HG03060 (cell line): ENCODE measurements around the gene NR4A1.

Source experiments
- ATAC-seq: cut with Tn5 transposase; IDR thresholded peaks from one replicate; pipeline ENCODE4 v1.9.1; 2021; ENCODE audit warnings: low read depth, moderate number of reproducible peaks; ENCODE audit not compliant: unreplicated experiment

The NR4A1 gene

DNA sequence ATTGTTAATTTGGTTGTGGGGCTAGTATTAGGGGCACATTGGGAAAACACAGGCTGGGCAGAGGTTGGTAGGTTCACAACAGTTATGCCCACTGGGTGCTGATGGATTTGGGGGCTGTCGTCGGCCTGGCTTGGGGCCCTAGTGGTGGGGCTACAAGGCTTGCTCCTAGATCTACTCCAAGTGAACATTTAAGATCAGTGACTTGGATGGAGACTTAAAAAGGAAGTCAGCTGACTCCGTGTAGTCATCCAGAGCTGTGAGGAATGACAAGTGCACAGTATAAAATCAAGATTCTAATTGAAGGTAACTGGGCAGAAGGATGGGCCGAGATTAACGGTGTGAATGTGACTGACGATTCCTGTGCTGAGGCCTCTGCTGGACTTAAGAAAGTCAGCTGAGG, 12.8 kb upstream of the NR4A1 start:
- ATAC-seq = no peak

DNA sequence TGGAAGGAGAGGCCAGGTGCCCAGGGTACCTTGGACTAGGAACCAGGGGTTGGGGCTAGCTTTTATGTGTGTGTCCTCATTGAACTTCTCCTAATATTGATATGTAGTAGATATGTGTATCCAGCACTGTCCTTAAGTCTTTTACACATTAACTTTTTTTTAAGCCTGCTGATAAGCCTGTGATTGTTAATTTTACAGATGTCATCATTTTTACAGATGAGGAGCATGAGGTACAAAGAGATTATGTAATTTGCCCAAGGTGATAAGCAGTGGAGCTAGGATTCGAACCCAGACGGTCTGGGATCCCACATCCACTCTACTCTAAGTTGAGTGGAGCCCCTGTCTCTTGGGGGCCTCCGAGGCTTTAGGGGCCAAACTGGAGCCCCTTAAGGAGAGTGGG, 10.2 kb upstream of the NR4A1 start:
- no peak for ATAC-seq

DNA sequence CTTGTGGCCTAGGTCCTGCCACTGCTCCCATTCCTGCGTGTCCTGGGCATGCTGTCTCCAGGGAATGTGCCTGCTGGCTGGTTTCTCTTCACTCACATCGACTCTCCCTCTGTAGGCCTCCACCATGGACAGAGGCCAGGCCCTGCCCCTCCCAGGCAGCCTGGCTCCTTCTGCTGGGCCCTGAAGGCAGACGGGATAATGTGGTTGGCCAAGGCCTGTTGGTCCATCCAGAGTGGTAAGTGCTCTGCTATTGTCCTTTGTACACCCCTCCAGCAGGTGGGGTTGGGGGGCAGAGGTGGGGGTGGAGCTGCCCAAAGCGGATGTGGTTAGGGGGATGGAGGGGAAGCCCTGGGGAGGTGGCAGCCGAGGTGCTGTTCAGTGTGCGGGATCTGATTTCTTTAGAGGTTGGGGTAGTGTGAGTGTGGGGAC, 9.5 kb upstream of the NR4A1 start:
- no peak for ATAC-seq

DNA sequence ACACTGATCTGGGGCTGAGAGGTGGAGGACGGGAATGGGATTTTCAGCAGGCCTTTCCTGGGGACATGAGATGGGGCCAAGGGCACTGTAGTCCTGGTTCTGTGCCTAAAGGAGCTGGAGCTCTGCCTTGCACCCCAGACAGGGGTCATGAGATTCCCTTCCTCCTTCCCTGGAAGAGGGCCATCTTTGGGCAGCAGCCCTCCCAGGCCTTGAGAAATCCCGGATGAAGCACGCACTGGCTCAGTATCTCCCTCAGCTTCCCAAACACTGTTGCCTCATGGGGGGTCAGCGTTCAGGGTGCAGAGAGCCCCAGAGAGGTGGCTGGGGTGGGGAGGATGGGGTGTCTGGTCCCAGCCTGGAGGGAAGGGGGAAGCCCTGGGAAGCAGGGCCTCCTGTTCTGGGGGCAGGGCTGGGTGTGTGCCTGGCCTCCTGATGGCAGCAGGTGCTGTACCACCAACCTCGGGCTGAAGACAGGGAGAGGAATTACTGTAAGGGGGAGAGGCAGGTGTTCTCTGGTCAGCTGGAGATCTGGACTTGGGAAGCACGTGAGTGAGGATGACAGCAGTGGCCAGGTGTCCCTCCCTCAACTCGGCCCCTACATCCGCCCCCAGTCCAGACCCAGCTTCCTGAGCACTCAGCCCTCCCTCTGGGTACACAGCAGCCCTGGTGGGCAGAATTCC, 8.4 kb upstream of the NR4A1 start:
- no peak for ATAC-seq

DNA sequence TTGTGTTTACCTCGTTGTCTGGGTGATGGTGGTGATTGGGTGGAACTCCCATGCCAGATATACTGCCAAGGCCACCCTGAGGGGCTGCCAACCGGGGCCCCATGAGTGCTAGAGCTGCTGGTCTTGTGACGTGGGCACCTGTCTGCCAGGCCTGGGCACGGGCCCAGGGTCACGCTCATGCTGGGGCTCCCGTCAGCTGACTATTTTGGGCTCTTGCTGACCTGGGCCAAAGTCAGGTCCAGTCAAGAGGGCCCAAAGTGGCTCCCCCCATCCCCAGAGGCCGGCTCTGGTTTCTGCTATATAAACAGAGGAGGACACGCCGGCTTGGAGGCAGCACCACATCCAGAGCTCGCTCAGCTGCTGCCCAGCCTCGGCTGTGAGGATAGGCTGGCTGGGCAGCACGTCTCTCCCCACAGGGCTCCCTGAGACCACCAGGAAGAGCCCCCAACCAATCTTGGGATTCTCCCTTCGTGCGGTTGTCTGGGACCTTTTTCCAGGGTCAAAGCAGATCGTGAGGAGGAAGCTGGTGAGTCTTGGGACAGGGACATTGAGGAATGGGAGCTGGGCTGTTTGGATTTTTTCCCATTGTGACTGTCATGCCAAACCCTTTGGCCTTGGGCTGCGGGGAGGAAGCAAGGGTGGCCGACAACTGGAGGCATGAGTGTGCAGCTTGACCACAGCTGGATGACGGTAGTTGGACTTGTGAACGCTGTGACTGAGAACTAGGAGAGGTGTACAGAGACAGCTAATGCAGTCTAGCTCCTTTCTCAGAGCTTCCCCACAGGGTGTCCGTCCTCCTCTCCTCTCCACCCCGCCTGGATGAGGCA, 7.6 kb upstream of the NR4A1 start:
- ATAC-seq = no peak

DNA sequence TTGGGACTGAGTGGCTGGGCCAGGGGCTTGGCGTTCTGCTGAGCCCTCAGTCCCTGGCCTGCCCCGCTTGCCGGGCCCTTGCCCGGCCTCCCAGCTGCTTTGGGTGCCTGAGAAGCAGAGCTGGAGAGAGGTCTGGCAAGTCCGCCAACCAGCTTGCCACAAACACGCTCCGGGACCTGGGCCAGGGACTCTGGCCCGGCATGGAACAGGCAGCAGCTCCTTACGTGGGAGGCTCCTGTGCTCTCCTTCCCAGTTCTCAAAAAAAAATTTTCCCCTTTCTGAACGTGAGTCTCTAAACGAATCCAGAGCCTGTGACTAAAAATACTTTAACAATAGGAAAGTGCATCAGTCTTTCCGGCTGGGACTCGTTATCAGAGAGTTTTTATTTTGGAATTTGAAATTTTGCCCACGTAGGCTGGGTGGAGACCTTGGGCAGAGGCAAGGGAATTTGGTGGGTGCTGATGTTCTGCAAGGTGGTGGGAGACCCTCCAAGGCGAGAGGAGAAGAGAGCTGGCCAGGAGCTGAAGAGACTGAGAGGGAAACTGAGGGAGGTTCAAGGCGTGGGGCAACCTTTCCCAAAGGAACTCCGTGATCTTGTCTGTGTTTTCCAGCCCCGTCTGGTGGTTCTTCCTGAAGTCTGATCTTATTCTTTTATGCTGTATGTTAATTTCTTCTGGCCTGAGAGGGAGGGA, 6.8 kb upstream of the NR4A1 start:
- ATAC-seq = no peak

DNA sequence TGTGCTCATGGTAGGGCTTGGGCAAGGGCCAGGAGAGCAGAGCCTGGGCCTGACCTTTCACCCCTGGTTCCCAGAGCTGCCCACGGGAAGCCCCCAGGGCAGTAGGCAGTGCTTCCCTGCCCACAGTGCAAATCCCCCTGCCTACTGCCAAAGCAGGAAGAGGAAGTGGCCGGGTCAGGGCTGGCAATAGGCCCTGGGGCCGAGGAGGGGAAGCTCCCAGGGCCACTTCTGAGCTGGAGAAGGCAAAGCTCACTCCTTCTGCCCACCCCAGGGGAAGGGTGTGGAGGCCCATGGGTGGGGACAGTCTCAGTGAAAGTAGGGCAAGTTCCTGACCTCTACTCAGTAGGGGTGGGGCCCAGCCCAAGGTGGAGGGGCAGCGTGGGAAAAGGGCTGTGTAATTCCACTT, 5.4 kb upstream of the NR4A1 start:
- ATAC-seq = no peak

DNA sequence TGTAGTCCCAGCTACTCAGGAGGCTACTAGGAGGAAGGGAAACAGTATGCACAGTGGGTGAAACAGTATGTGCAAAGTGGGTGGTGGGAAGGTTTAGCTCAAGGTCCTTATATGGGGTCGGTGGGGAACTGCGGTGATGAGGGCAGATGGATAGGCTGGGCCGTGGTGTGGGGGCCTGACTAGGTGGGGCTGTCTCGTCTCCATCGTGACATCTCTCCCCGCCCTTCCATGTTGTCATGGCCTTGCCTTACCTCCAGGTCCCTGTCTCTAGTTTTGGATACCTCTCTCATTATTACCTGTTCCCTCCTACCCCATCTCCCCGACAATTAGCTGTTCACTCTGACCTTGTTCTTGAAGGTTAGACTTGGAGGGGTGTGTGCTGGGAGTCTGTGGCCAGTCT, 4.4 kb upstream of the NR4A1 start:
- no peak for ATAC-seq

DNA sequence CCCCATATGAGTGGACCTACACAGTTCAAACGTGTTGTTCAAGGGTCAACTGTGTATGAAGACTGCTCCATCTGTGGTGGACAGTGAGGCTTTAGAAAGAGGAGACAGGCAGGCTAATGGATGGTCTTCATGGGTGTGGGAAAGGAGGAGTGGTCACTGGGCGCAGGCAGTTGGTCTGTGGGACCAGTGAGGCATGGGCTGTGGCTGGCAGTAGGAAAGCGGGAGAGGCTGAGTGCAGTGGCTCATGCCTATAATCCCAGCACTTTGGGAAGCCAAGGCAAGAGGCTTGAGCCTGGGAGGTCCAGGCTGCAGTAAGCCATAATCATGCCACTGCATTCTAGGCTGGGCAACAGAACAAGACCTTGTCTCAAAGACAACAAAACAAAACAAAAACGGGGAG, 2.0 kb upstream of the NR4A1 start:
- ATAC-seq = no peak

DNA sequence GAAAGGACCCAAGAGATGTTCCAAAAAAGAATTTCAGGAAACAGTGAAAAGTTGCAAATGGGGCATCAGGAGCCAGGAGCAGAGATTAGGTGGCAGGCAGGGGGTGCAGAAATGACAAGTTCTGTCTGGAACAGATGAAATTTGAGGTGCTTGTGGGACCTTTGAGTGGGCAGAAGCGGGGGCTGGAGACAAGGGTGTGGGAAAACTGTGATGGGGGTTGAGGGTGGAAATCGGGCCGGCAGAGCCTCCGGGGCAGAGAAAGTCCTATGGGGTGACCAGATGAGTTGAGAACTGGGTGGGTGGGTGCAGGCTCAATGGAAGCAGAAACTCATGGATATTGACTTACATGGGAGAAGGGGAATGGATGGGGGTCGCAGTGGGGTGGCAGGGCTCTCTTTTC, 1.6 kb upstream of the NR4A1 start:
- no peak for ATAC-seq

DNA sequence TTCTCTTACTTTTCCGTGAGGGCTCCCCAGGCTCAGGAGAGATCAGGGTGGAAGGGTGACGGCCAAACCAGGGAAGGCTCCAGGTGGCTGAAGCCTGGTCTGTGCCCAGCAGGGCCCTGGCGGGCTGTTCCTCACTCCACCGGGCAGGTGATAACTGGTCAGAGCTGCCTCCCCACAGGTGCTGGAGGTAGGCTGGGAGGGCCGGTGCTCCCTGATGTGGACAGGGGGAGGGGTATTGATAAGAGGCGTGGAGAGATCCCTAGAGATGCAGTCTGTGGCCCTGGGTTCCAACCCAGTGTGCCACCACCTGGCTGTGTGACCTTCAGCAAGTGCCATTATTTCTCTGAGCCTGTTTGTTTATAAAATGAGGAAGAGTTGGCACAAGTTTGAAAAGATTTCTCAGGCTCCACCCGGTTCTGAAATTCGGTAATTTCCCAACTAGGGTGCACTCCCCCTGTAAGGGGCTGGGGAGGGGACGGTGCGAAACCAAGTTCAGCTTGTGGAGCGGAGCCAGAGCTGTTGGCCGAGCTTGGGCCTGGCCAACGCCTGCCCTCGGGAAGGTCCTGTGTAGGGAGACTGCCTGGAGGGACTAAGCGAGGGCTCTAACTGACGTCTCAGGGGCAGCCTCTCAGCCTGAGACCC, 1.0 kb upstream of the NR4A1 start:
- no peak for ATAC-seq

DNA sequence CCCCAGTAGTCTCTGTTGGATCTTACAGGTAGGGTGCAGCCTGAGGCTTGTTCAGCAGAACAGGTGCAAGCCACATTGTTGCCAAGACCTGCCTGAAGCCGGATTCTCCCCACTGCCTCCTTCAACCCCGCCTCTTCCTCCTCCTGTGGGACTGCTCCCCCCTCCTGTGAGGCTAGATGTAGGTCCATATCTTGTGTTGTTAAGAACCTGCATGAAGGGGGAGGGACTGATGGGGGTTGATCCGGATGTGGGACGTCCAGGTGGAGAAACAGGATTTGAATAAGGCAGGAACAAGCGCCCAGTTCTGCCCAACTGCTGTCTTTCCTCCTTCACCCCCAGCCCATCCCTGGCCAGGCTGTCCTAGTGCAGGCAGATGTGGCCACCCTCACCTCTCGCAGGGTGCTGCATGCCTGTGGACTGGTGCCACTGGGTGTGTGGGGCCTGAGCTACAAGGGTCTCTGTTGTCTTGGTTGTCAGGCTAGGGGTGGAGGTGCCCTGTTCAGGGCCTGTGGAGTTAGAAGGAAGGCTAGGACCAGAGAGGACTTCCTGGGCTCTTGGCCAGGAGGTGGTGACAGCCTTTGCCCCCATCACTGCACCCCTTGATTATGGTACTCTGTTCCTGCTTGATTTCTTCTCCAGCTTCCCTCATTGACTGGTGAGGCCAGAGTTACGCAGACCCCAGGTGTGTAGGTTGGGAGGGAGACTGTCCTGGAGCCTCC, 1.4 kb downstream of the NR4A1 start:
- no peak for ATAC-seq

DNA sequence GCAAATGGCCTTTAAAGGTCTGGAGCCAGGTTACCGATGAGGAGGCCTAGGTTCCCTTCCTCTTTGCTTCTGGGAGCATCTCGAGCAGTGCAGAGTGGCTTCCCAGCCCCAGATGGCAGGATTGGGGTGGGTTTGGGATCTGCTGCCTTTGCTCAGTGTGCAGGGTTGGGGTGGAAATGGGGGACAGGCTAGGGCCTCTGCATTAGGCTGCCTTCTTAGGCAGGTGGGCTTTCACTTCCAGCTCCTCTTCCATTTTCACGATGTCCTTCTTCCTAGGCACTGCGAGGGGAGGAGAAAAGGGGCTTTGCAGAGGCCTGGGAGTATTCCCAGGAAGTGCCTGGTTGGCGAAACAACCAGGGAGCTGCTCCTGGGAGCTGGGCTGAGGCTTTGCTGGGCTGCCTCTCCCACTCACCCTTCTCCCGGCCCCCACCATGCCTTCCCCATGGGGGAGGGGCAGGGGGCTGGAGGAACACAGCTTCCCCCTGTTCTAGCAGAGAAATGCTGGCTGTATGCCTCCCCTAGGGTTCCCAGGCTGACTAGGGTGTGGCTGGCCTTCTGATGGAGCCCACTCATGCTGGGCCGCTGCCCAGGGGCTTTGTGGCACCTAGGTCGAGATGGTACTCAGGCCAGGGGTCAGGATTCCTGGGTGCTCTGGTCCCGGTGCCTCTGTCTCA, 2.4 kb downstream of the NR4A1 start:
- no peak for ATAC-seq

DNA sequence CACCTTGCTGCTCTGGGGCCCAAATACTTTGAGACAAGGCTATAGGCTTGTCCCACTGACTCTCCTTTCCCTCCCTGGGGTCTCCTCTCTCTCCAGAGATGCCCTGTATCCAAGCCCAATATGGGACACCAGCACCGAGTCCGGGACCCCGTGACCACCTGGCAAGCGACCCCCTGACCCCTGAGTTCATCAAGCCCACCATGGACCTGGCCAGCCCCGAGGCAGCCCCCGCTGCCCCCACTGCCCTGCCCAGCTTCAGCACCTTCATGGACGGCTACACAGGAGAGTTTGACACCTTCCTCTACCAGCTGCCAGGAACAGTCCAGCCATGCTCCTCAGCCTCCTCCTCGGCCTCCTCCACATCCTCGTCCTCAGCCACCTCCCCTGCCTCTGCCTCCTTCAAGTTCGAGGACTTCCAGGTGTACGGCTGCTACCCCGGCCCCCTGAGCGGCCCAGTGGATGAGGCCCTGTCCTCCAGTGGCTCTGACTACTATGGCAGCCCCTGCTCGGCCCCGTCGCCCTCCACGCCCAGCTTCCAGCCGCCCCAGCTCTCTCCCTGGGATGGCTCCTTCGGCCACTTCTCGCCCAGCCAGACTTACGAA, 3.1 kb downstream of the NR4A1 start:
- no peak for ATAC-seq

DNA sequence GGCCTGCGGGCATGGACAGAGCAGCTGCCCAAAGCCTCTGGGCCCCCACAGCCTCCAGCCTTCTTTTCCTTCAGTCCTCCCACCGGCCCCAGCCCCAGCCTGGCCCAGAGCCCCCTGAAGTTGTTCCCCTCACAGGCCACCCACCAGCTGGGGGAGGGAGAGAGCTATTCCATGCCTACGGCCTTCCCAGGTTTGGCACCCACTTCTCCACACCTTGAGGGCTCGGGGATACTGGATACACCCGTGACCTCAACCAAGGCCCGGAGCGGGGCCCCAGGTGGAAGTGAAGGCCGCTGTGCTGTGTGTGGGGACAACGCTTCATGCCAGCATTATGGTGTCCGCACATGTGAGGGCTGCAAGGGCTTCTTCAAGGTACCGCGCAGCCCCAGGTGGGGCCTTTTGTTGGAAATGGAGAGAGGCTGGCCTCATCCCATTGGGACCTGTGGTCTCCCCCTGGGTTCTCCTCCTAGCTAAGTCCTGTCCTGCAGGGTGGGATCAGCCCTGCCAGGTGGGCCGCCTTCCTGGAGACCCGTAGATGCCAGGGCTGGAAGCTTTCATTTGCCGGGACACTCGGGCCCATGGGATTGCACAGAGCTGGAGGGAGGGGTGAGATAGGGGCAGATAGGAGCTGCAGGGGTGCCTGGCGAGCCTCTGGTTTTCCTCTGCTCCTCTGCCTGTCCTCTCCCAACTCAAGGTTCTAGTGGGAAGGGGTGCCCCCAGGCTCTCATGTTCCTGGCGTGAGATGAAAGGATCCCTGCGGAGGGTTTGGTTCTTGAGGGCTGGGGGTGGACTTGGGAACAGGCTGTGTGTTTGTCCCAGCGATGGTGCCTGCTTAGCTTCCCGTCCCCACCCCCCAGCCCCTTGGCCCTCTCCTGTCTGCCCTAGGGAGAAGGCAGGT, 3.8 kb downstream of the NR4A1 start:
- ATAC-seq = no peak

DNA sequence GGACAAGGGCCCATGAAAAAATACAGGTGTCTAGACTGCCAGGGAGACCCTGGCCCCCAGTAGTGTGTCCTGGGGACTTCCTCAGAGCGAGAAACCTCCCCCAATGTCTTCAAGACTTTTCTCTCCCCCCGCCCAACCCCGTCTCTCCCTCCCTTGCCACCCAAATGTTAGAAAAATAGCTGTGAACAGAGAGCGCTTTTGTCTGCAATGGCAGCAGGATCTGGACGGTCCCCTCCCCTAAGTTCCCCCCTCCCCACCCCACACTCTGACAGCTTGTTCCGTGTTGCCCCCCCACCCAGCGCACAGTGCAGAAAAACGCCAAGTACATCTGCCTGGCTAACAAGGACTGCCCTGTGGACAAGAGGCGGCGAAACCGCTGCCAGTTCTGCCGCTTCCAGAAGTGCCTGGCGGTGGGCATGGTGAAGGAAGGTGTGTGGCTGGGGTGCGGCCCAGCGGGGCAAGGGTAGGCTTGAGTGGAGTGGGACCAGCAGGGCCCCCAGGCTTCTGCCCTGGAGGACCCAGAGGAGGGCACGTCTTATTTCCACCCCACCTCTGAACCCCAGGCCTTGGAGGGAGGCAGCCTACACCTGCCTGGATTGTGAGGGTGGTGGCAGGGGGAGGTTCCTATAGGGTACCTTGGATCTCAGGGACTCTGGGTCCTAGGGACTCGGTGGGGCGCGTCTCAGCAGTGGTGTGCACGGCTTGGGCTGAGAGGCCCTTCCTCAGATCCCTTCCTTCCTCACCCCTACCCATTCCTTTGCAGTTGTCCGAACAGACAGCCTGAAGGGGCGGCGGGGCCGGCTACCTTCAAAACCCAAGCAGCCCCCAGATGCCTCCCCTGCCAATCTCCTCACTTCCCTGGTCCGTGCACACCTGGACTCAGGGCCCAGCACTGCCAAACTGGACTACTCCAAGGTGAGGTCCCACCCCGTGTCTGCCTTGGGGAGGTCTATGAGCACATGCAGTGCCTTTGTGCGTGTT, 4.8 kb downstream of the NR4A1 start:
- no peak for ATAC-seq
